ENCODE data around the gene SMARCA2. TPM values are rescaled to one million over a fixed set of nuclear protein-coding genes. Genes with fewer than 3 reads are reported as not detected.

Gene SMARCA2
- polyA plus RNA-seq, 2 of the 4 experiments (the other 2 are of a cell fraction) = 28.7 to 33.0 TPM

DNA sequence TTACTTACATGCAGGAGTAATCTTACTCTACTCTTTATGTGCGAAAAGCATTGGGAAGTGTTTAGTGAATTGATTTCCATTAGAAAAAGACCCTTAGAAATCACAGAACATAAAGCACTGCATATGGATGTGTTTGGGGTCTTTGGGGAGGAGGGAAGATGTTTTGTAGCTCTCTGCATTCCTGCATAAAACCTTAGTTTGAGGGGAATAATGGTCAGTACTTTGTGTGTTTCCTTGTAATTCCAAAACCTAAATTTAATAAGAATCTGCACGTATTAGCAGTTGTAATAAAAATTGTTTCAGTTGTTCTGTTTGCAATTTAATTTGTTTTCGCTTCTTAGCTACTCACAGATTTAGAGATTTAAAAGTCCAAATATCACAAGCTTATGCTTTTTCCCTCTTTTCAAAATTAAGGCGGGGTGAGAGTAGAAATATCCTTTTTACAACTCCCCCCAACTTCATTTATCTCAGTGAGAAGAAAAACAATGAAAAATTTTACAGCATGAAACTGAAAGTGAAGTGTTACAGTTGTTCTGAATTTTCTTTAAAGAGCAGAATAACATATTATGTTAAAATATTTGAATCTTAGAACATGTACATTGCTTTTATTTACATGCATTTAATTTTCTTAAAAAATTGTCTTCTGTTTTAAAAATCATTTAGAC is 143.8 kb downstream of the SMARCA2 start:
- ChIA-PET POLR2A (no interaction called here), CTCF (interaction anchor here (1.3 kb wide), 1 partner anchor 23 kb away, joined by 3 read pairs; no protein-coding TSS in a partner anchor)
- ATAC-seq = no peak

DNA sequence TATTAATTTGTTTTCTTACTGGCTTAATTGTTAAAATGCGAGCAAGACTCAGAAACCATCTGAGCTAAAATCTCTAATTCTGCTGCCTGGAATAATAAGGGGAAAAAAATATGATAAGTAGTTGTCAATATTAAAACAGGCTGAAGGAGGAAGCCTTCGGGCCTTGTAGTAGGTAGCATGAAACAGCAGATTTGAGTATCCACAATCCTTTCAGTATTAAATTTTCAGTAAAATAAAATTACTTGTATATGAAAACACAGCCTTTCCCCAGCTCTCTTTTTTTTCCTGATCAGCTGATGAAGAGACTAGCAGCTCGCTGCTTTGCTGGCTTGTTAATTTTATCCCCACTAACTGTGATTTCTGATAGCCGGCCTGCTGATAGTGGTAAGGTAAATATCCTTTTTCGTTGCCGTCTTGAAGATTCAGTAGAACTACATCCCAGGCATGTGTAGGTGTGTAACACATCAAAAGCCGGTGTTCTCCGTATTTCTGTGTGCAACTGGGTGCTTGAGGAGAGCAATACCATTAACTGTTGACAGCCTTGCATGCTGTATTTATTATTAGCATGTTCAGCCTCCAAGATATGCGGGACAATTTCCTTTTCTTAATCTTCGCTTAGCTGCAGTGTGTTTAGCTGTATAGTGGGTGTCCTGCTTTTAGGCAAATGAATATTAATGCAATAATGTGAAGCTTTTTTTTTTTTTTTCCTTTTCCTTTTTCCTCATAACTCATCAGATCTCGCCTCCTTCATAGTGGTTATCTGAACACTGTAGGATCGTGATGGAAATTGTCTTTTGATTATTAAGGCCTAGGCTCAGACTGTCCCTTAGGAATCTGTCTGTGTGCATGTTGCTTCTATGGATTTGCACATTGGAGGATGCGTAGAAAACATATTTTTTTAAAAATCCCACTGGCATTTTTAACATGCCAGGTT is 144.6 kb downstream of the SMARCA2 start:
- H3K4me1 ChIP-seq = peaks cover 11% of the 10 kb centered on the region; the same call in 2 of the 3 replicates
- no peak for FAIRE-seq
- ChIA-PET CTCF (interaction anchor here (0.7 to 1.3 kb wide), 2 partner anchors 12 to 22 kb away, joined by 3 read pairs; no protein-coding TSS in a partner anchor), POLR2A (interaction anchor here (0.7 kb wide), 1 partner anchor 685 kb away, joined by 3 read pairs; no protein-coding TSS in a partner anchor)
- H3K27ac ChIP-seq = peak overlapping the region; percentile 72 to 78
- H3K9me3 ChIP-seq = no peaks in the 10 kb centered on the region
- TF ChIP-seq BHLHE40 (IDR thresholded peaks at IDR 0.05; ENCODE audit: low read depth, low read length) (no peak), TFCP2L1 (CRISPR knock-in tag; IDR thresholded peaks at IDR 0.05) (no peak)
- DNase-seq (ENCODE audit: low read depth in 1 of 2, low spot score in 1 of 2) = peak in 1 of 2 experiments; percentile 10
- no peak overlapping the region; the same call in 2 of the 3 replicates for H3K4me3 ChIP-seq
- no peak for ATAC-seq
- H3K4me2 ChIP-seq = peak overlapping the region; percentile 98
- WGBS (ENCODE audit: missing lambda C conversion rate) = 64% methylated on average over 13 of the region's 13 CpGs

More for the DNA sequence above, 143.8 kb downstream of the SMARCA2 start:
- peaks cover 13% of the 10 kb centered on the region; the same call in 2 of the 3 replicates for H3K4me1 ChIP-seq
- FAIRE-seq (no peak), DNase-seq (ENCODE audit: low read depth in 1 of 2, low spot score in 1 of 2) (no peak)
- no peaks in the 10 kb centered on the region for H3K9me3 ChIP-seq
- TF ChIP-seq MAZ (IDR thresholded peaks at IDR 0.05; ENCODE audit: borderline replicate concordance, low read depth, low read length) = no peak
- no peak for TF ChIP-seq HOXA7 (CRISPR knock-in tag; IDR thresholded peaks at IDR 0.05)
- TF ChIP-seq RCOR1 (IDR thresholded peaks at IDR 0.05; ENCODE audit: low read depth, low read length) = no peak
- no peak for TF ChIP-seq KDM1A (IDR thresholded peaks at IDR 0.05; ENCODE audit: low read depth)
- no peak for TF ChIP-seq RARB (CRISPR knock-in tag; IDR thresholded peaks at IDR 0.05)
- TF ChIP-seq MYC (IDR thresholded peaks at IDR 0.05; ENCODE audit: borderline replicate concordance, low read length) = no peak
- no peak for TF ChIP-seq FOXS1 (CRISPR knock-in tag; IDR thresholded peaks at IDR 0.05)
- no peak for TF ChIP-seq TP53 (CRISPR knock-in tag; IDR thresholded peaks at IDR 0.05)
- TF ChIP-seq RNF2 (IDR thresholded peaks at IDR 0.05; ENCODE audit: borderline replicate concordance, low read depth) = no peak
- no peak for TF ChIP-seq FOSL2 (IDR thresholded peaks at IDR 0.05)
- TF ChIP-seq FOSL2 (CRISPR knock-in tag; IDR thresholded peaks at IDR 0.05) = no peak
- TF ChIP-seq HOXB13 (CRISPR knock-in tag; IDR thresholded peaks at IDR 0.05; ENCODE audit: low read depth) = no peak
- no peak for TF ChIP-seq HDAC2 (IDR thresholded peaks at IDR 0.05)
- TF ChIP-seq KDM5A (IDR thresholded peaks at IDR 0.05) = no peak
- TF ChIP-seq, protein P1, sequence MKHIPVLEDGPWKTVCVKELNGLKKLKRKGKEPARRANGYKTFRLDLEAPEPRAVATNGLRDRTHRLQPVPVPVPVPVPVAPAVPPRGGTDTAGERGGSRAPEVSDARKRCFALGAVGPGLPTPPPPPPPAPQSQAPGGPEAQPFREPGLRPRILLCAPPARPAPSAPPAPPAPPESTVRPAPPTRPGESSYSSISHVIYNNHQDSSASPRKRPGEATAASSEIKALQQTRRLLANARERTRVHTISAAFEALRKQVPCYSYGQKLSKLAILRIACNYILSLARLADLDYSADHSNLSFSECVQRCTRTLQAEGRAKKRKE (CRISPR knock-in tag; IDR thresholded peaks at IDR 0.05; ENCODE audit: low read depth) = no peak
- no peak for TF ChIP-seq MAFK (IDR thresholded peaks at IDR 0.05; ENCODE audit: partially characterized antibody)
- no peak for TF ChIP-seq EP300 (IDR thresholded peaks at IDR 0.05)
- no peak for TF ChIP-seq ZSCAN20 (CRISPR knock-in tag; IDR thresholded peaks at IDR 0.05)
- no peak for TF ChIP-seq POLR2A (IDR thresholded peaks at IDR 0.05; ENCODE audit: low read length)
- no peak for TF ChIP-seq TFCP2L1 (CRISPR knock-in tag; IDR thresholded peaks at IDR 0.05)
- H3K27ac ChIP-seq = peak overlapping the region; percentile 72 to 83
- H3K4me2 ChIP-seq = peak overlapping the region; percentile 98
- WGBS (ENCODE audit: missing lambda C conversion rate) = 17% methylated on average over 4 of the region's 4 CpGs
- peak overlapping the region; percentile 49 for H3K4me3 ChIP-seq

DNA sequence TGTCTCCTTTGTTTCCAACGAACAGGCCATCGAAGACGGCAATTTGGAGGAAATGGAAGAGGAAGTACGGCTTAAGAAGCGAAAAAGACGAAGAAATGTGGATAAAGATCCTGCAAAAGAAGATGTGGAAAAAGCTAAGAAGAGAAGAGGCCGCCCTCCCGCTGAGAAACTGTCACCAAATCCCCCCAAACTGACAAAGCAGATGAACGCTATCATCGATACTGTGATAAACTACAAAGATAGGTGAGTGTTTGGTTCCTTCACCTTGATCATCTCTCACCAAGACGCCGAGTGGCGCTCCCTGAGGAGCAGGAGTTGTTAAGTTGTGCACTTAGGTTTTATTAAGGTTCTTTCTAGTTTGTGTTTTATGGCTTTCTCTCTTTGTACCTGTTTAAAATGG is 146.5 kb downstream of the SMARCA2 start:
- FAIRE-seq (no peak), DNase-seq (ENCODE audit: low read depth in 1 of 2, low spot score in 1 of 2) (no peak), ATAC-seq (no peak)
- no peaks in the 10 kb centered on the region for H3K9me3 ChIP-seq
- no peak overlapping the region for H3K4me3 ChIP-seq
- no peak overlapping the region for H3K27ac ChIP-seq
- peaks cover 11% of the 10 kb centered on the region; the same call in 2 of the 3 replicates for H3K4me1 ChIP-seq
- ChIA-PET POLR2A (no interaction called here), CTCF (no interaction called here)
- WGBS (ENCODE audit: missing lambda C conversion rate) = 97% methylated on average over 13 of the region's 13 CpGs
- no peak overlapping the region for H3K4me2 ChIP-seq
- TF ChIP-seq EHMT2 (IDR thresholded peaks at IDR 0.05; ENCODE audit: low read depth) (no peak), NFE2L2 (conservative IDR thresholded peaks at IDR 0.05; ENCODE audit: low read length) (no peak), ZSCAN20 (CRISPR knock-in tag; IDR thresholded peaks at IDR 0.05) (no peak), HOXB5 (CRISPR knock-in tag; IDR thresholded peaks at IDR 0.05) (no peak), TFCP2L1 (CRISPR knock-in tag; IDR thresholded peaks at IDR 0.05) (no peak), NPAS2 (CRISPR knock-in tag; IDR thresholded peaks at IDR 0.05; ENCODE audit: borderline replicate concordance) (no peak), SREBF2 (IDR thresholded peaks at IDR 0.05) (no peak), HOXB13 (CRISPR knock-in tag; IDR thresholded peaks at IDR 0.05; ENCODE audit: low read depth) (no peak), HDAC2 (IDR thresholded peaks at IDR 0.05) (no peak)
- TF ChIP-seq, protein P2, sequence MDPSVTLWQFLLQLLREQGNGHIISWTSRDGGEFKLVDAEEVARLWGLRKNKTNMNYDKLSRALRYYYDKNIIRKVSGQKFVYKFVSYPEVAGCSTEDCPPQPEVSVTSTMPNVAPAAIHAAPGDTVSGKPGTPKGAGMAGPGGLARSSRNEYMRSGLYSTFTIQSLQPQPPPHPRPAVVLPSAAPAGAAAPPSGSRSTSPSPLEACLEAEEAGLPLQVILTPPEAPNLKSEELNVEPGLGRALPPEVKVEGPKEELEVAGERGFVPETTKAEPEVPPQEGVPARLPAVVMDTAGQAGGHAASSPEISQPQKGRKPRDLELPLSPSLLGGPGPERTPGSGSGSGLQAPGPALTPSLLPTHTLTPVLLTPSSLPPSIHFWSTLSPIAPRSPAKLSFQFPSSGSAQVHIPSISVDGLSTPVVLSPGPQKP (IDR thresholded peaks at IDR 0.05; ENCODE audit: low read depth, low read length) = no peak
- TF ChIP-seq, protein P3, sequence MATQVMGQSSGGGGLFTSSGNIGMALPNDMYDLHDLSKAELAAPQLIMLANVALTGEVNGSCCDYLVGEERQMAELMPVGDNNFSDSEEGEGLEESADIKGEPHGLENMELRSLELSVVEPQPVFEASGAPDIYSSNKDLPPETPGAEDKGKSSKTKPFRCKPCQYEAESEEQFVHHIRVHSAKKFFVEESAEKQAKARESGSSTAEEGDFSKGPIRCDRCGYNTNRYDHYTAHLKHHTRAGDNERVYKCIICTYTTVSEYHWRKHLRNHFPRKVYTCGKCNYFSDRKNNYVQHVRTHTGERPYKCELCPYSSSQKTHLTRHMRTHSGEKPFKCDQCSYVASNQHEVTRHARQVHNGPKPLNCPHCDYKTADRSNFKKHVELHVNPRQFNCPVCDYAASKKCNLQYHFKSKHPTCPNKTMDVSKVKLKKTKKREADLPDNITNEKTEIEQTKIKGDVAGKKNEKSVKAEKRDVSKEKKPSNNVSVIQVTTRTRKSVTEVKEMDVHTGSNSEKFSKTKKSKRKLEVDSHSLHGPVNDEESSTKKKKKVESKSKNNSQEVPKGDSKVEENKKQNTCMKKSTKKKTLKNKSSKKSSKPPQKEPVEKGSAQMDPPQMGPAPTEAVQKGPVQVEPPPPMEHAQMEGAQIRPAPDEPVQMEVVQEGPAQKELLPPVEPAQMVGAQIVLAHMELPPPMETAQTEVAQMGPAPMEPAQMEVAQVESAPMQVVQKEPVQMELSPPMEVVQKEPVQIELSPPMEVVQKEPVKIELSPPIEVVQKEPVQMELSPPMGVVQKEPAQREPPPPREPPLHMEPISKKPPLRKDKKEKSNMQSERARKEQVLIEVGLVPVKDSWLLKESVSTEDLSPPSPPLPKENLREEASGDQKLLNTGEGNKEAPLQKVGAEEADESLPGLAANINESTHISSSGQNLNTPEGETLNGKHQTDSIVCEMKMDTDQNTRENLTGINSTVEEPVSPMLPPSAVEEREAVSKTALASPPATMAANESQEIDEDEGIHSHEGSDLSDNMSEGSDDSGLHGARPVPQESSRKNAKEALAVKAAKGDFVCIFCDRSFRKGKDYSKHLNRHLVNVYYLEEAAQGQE (IDR thresholded peaks at IDR 0.05) = no peak

All from A549 (cell line).